Measurements from ENCODE around the gene LYRM4.

The LYRM4 gene

GRCh38 chr6:5247201-5247600, 13.5 kb downstream of the LYRM4 start:
- no peak for DNase-seq (ENCODE audit: low read depth)
- TF ChIP-seq CTCF (conservative IDR thresholded peaks at IDR 0.05; ENCODE audit: low read length), result no peak
- no peak overlapping the region for H3K4me3 ChIP-seq (ENCODE audit: low read length)

- no peak for TF ChIP-seq CTCF (conservative IDR thresholded peaks at IDR 0.05; ENCODE audit: low read length)
- no peak overlapping the region for H3K4me3 ChIP-seq (ENCODE audit: low read length)
- DNase-seq (ENCODE audit: low read depth), result no peak
Observed at GRCh38 chr6:5246141-5247097, 14.3 kb downstream of the LYRM4 start.

GRCh38 chr6:5243069-5243468, 17.7 kb downstream of the LYRM4 start:
- no peak for TF ChIP-seq CTCF (conservative IDR thresholded peaks at IDR 0.05; ENCODE audit: low read length)
- no peak for DNase-seq (ENCODE audit: low read depth)
- H3K4me3 ChIP-seq (ENCODE audit: low read length), result no peak overlapping the region

- no peak for TF ChIP-seq CTCF (conservative IDR thresholded peaks at IDR 0.05; ENCODE audit: low read length)
- DNase-seq (ENCODE audit: low read depth), result no peak
- no peak overlapping the region for H3K4me3 ChIP-seq (ENCODE audit: low read length)
Observed at GRCh38 chr6:5241252-5241651, 19.5 kb downstream of the LYRM4 start.

GRCh38 chr6:5238336-5238735, 22.4 kb downstream of the LYRM4 start:
- no peak for TF ChIP-seq CTCF (conservative IDR thresholded peaks at IDR 0.05; ENCODE audit: low read length)
- H3K4me3 ChIP-seq (ENCODE audit: low read length), result no peak overlapping the region
- no peak for DNase-seq (ENCODE audit: low read depth)

GRCh38 chr6:5237805-5238204, 22.9 kb downstream of the LYRM4 start:
- TF ChIP-seq CTCF (conservative IDR thresholded peaks at IDR 0.05; ENCODE audit: low read length), result no peak
- DNase-seq (ENCODE audit: low read depth), result no peak
- H3K4me3 ChIP-seq (ENCODE audit: low read length), result no peak overlapping the region

GRCh38 chr6:5235830-5236229, 24.9 kb downstream of the LYRM4 start:
- no peak for DNase-seq (ENCODE audit: low read depth)
- no peak for TF ChIP-seq CTCF (conservative IDR thresholded peaks at IDR 0.05; ENCODE audit: low read length)

More at GRCh38 chr6:5235830-5236229, 24.9 kb downstream of the LYRM4 start:
- H3K4me3 ChIP-seq (ENCODE audit: low read length), result no peak overlapping the region

Measured in AG10803 (cell line).